ENCODE measurements around the gene PTPRD. TPM values are rescaled to one million over a fixed set of nuclear protein-coding genes. Genes with fewer than 3 reads are reported as not detected.

The PTPRD gene
- total RNA-seq, 1 experiment from 2014 or later = 32.5 TPM

- Histone ChIP-seq H4K20me1 (ENCODE audit: control insufficient read depth, insufficient read depth, insufficient read length) (no peaks in the 10 kb centered on the region), H2AK5ac (ENCODE audit: insufficient read length, low read length) (no peak overlapping the region), H2BK12ac (ENCODE audit: insufficient read length, low read depth, low read length) (no peak overlapping the region), H3K14ac (ENCODE audit: insufficient read depth, low read length) (no peak overlapping the region), H2AFZ (ENCODE audit: low read length) (no peak overlapping the region), H3K27ac (ENCODE audit: insufficient read length, low read depth, low read length) (no peak overlapping the region), H3K18ac (ENCODE audit: insufficient read length, low read depth, low read length) (no peak overlapping the region), H3K27me3 (ENCODE audit: insufficient read depth, low read length) (no peaks in the 10 kb centered on the region), H3K9ac (ENCODE audit: extremely low read depth, insufficient read length, low read length) (no peak overlapping the region), H3K23me2 (ENCODE audit: insufficient read length, low read depth, low read length, poor library complexity, severe bottlenecking) (no peaks in the 10 kb centered on the region), H3K4me1 (ENCODE audit: insufficient read depth, low read length) (no peaks in the 10 kb centered on the region), H2BK5ac (ENCODE audit: insufficient read length, low read length) (no peak overlapping the region), H4K91ac (ENCODE audit: insufficient read length, low read depth, low read length) (no peak overlapping the region), H4K5ac (ENCODE audit: insufficient read length, low read depth, low read length) (no peak overlapping the region), H3T11ph (ENCODE audit: low read length) (no peak overlapping the region), H3K9me3 (ENCODE audit: control insufficient read depth, low read depth, low read length) (no peaks in the 10 kb centered on the region), H3K4me2 (ENCODE audit: insufficient read depth, insufficient read length, low read length) (no peak overlapping the region), H3K79me1 (ENCODE audit: insufficient read depth, low read depth, low read length, poor library complexity, severe bottlenecking) (no peaks in the 10 kb centered on the region), H4K8ac (replicated peaks; ENCODE audit: insufficient read length, low read depth, low read length) (no peak overlapping the region), H3K56ac (ENCODE audit: insufficient read length, low read depth, low read length) (no peak overlapping the region), H2BK20ac (ENCODE audit: low read depth, low read length, poor library complexity, severe bottlenecking) (no peak overlapping the region), H3K23ac (ENCODE audit: insufficient read length, low read depth, low read length) (no peak overlapping the region), H2BK15ac (ENCODE audit: low read depth, low read length) (no peak overlapping the region), H3K4ac (ENCODE audit: low read depth, low read length) (no peak overlapping the region), H2BK120ac (ENCODE audit: low read depth, low read length, poor library complexity, severe bottlenecking) (no peak overlapping the region), H3K79me2 (ENCODE audit: insufficient read depth, low read length) (no peaks in the 10 kb centered on the region)
- Mint-ChIP-seq H3K4me1 (no peaks in the 10 kb centered on the region), H3K9me3 (no peaks in the 10 kb centered on the region), H3K4me3 (no peak overlapping the region), H3K27me3 (ENCODE audit: low read depth) (no peaks in the 10 kb centered on the region), H3K27ac (no peak overlapping the region), H3K36me3 (ENCODE audit: insufficient read depth in 1 of 3, low read depth in 3 of 3) (no peaks in the 10 kb centered on the region)
- no peak for TF ChIP-seq CTCF (conservative IDR thresholded peaks at IDR 0.05)
- no peak for DNase-seq
- WGBS (ENCODE audit: extremely low coverage, insufficient read length, low lambda C conversion rate) = no CpG with 5 or more reads among the region's 3 CpGs
Observed at GRCh38 chr9:10094563-10094962, 518.2 kb downstream of the PTPRD start.

All from H9 (cell line).